HepG2 (cell line): ENCODE results near the gene BLVRB. TPM values are rescaled to one million over a fixed set of nuclear protein-coding genes. Genes with fewer than 3 reads are reported as not detected.
A peak's percentile ranks its signal among the peaks of the same experiment; 100 is the strongest.

Experiments
- ATAC-seq: fragments of 200-7000 bp; cut with Tn5 transposase; 3 replicates; pipeline ENCODE4 v1.9.1; 2020; ENCODE audit warnings: mild to moderate bottlenecking, moderate library complexity
- BruUV-seq: library from RNA; stranded (reverse); fragments of 400-500 nt; replicated peaks from 2 replicates; lab custom pipeline; 2021; lab: Mats Ljungman, UMichigan
- CTCF ChIA-PET: fragments of 300-600 bp; formaldehyde crosslinking; extraction: SDS; loops from one replicate; lab custom pipeline; 2021; ENCODE audit warnings: low total read pairs, inconsistent platforms, low intra/inter-chr PET ratio; lab: Yijun Ruan, JAX
- POLR2A ChIA-PET: fragments of 350-600 bp; sonication (Branson Sonifier 250); formaldehyde crosslinking; loops from one replicate; lab custom pipeline; 2020; ENCODE audit warnings: antibody characterized with exemption, inconsistent platforms; lab: Yijun Ruan, JAX
- DNase-seq: peaks from one replicate; pipeline ENCODE4 v3.0.0-alpha.2; 2015; ENCODE audit warnings: low spot score
- FAIRE-seq: peaks from 3 replicates; lab custom pipeline; 2011; peaks lifted over from hg19 to GRCh38; lab: Jason Lieb, UNC
- H2AFZ ChIP-seq: one replicate; pipeline ENCODE4 v1.6.1; 2011; ENCODE audit warnings: low read length, inconsistent platforms
- H3K27ac ChIP-seq: fragments of 300-600 bp; 3 replicates; pipeline ENCODE4 v1.8.0; 2011; ENCODE audit warnings: mixed run types, mild to moderate bottlenecking, mixed read lengths, low read length, inconsistent platforms; ENCODE audit not compliant: insufficient read depth; ENCODE audit errors: extremely low read length
- H3K27me3 ChIP-seq, 2 experiments: fragments of 200-600 bp in 1 of 2; 2 replicates in 1 of 2; 3 replicates in 1 of 2; pipeline versions ENCODE4 v1.6.0 to v1.8.0; 2011; ENCODE audit warnings: low read length in 2 of 2, mild to moderate bottlenecking in 2 of 2, moderate library complexity in 2 of 2, inconsistent platforms in 1 of 2; ENCODE audit not compliant: insufficient read depth in 2 of 2, control insufficient read depth in 1 of 2
- H3K36me3 ChIP-seq, 2 experiments: fragments of 200-600 bp in 1 of 2; replicated peaks in 1 of 2; 2 replicates in 1 of 2; 3 replicates in 1 of 2; pipeline versions ENCODE4 v1.5.1 to v1.8.0; 2011; ENCODE audit warnings: low read length in 2 of 2, inconsistent platforms in 1 of 2; ENCODE audit not compliant: insufficient read depth in 2 of 2, control insufficient read depth in 1 of 2
- H3K4me1 ChIP-seq: 2 replicates; pipeline ENCODE4 v1.5.1; 2012; ENCODE audit warnings: low read length, inconsistent platforms; ENCODE audit not compliant: insufficient read depth
- H3K4me2 ChIP-seq: 2 replicates; pipeline ENCODE4 v1.6.0; 2011; ENCODE audit warnings: low read depth, low read length, inconsistent platforms
- H3K4me3 ChIP-seq, 3 experiments: fragments of 200-600 bp in 1 of 3; sonication (generic), shearing (Covaris generic) in 1 of 3; replicated peaks in 1 of 3; 2 replicates each; pipeline ENCODE4 v1.5.1; 2011 to 2016; ENCODE audit warnings: low read length in 3 of 3, inconsistent platforms in 2 of 3, low read depth in 2 of 3, mild to moderate bottlenecking in 2 of 3, control low read depth in 1 of 3, mixed read lengths in 1 of 3; ENCODE audit not compliant: insufficient read depth in 1 of 3
- H3K79me2 ChIP-seq: one replicate; pipeline ENCODE4 v1.6.1; 2011; ENCODE audit warnings: low read length, inconsistent platforms; ENCODE audit not compliant: insufficient read depth
- H3K9ac ChIP-seq: 2 replicates; pipeline ENCODE4 v1.6.0; 2011; ENCODE audit warnings: mild to moderate bottlenecking, low read depth, low read length, inconsistent platforms; ENCODE audit not compliant: insufficient read depth
- H3K9me3 ChIP-seq: 2 replicates; pipeline ENCODE4 v1.5.1; 2012; ENCODE audit warnings: mild to moderate bottlenecking, low read length
- H4K20me1 ChIP-seq: 2 replicates; pipeline ENCODE4 v1.6.0; 2011; ENCODE audit warnings: inconsistent platforms, mild to moderate bottlenecking, low read length, moderate library complexity; ENCODE audit not compliant: insufficient read depth
- ARNTL ChIP-seq: sonication (generic); formaldehyde crosslinking; IDR thresholded peaks from 2 replicates; pipeline ENCODE4 v1.4.0; 2020; ENCODE audit warnings: mild to moderate bottlenecking, missing genetic modification reagents
- ATF7-NPFF ChIP-seq: sonication (generic); formaldehyde crosslinking; IDR thresholded peaks from 2 replicates; pipeline ENCODE4 v1.8.1; 2023; ENCODE audit warnings: mild to moderate bottlenecking, low read depth, missing genetic modification reagents, moderate library complexity
- CHD2 ChIP-seq: IDR thresholded peaks from 2 replicates; pipeline ENCODE4 v1.6.1; 2011; ENCODE audit warnings: low read depth, low read length, improper control_type of control experiment
- HMG20B ChIP-seq: conservative IDR thresholded peaks from 2 replicates; pipeline ENCODE4 v1.6.1; 2016; ENCODE audit warnings: missing genetic modification reagents, missing compliant biosample characterization
- KAT8 ChIP-seq: IDR thresholded peaks from 2 replicates; pipeline ENCODE4 v1.6.1; 2016; ENCODE audit warnings: missing genetic modification reagents, missing compliant biosample characterization
- MIXL1 ChIP-seq: IDR thresholded peaks from 2 replicates; pipeline ENCODE4 v1.6.1; 2016
- MZF1 ChIP-seq: sonication (generic); formaldehyde crosslinking; IDR thresholded peaks from 2 replicates; pipeline ENCODE4 v1.8.1; 2023; ENCODE audit warnings: mild to moderate bottlenecking, missing genetic modification reagents, borderline replicate concordance
- NR2F1 ChIP-seq, 2 experiments: fragments of 450-650 bp in 1 of 2; formaldehyde crosslinking in 1 of 2; IDR thresholded peaks; 2 replicates each; pipeline versions ENCODE4 v1.5.0 to v1.6.1; 2016 to 2020; ENCODE audit warnings: mild to moderate bottlenecking in 1 of 2, missing compliant biosample characterization in 1 of 2, missing genetic modification reagents in 1 of 2, moderate library complexity in 1 of 2
- ZFP36L1 ChIP-seq: sonication (generic); formaldehyde crosslinking; IDR thresholded peaks from 2 replicates; pipeline ENCODE4 v1.8.0; 2022; ENCODE audit warnings: mild to moderate bottlenecking, missing genetic modification reagents, moderate library complexity
- ZMYM3 ChIP-seq: sonication (generic); formaldehyde crosslinking; IDR thresholded peaks from 2 replicates; pipeline ENCODE4 v1.5.1; 2020; ENCODE audit warnings: mild to moderate bottlenecking, missing genetic modification reagents
- ZNF264 ChIP-seq: sonication (generic); formaldehyde crosslinking; IDR thresholded peaks from 2 replicates; pipeline ENCODE4 v1.4.0; 2020; ENCODE audit warnings: missing genetic modification reagents
- ZNF282 ChIP-seq: fragments of 450-650 bp; IDR thresholded peaks from 2 replicates; pipeline ENCODE4 v1.6.1; 2018; ENCODE audit not compliant: partially characterized antibody
- ZNF317 ChIP-seq: sonication (generic); formaldehyde crosslinking; IDR thresholded peaks from 2 replicates; pipeline ENCODE4 v1.5.0; 2020; ENCODE audit warnings: mild to moderate bottlenecking, missing genetic modification reagents
- ZNF543 ChIP-seq: sonication (generic); formaldehyde crosslinking; IDR thresholded peaks from 2 replicates; pipeline ENCODE4 v1.4.0; 2020; ENCODE audit warnings: mild to moderate bottlenecking, missing genetic modification reagents
- ZNF629 ChIP-seq: sonication (generic); formaldehyde crosslinking; conservative IDR thresholded peaks from 2 replicates; pipeline ENCODE4 v1.5.0; 2020; ENCODE audit warnings: missing genetic modification reagents
- ZNF678 ChIP-seq: sonication (generic); formaldehyde crosslinking; IDR thresholded peaks from 2 replicates; pipeline ENCODE4 v1.4.0; 2020; ENCODE audit warnings: mild to moderate bottlenecking, missing genetic modification reagents
- ZNF761 ChIP-seq: sonication (generic); formaldehyde crosslinking; conservative IDR thresholded peaks from 2 replicates; pipeline ENCODE4 v1.4.0; 2020; ENCODE audit warnings: mild to moderate bottlenecking, missing genetic modification reagents
- ZNF879 ChIP-seq: sonication (generic); formaldehyde crosslinking; IDR thresholded peaks from 2 replicates; pipeline ENCODE4 v1.8.1; 2023; ENCODE audit warnings: missing genetic modification reagents
- ZNF883 ChIP-seq: sonication (generic); formaldehyde crosslinking; IDR thresholded peaks from 2 replicates; pipeline ENCODE4 v1.5.1; 2020; ENCODE audit warnings: mild to moderate bottlenecking, missing genetic modification reagents; ENCODE audit errors: not compliant biosample characterization
- WGBS: methylation state at CpG from one replicate; pipeline ENCODE4 v1.1.6; 2017; ENCODE audit warnings: low lambda C conversion rate; 5-methylcytosine and 5-hydroxymethylcytosine counted together
- in situ Hi-C: cut with HindIII; loops from 2 replicates; pipeline ENCODE4 v1.10.0; 2017; ENCODE audit warnings: low pct_unique_long_range_greater_than_20kb; ENCODE audit not compliant: extremely low pct_ligation_motif_present
- intact Hi-C: fragments of 100-400 bp; cut with micrococcal nuclease; formaldehyde crosslinking; loops from one replicate; pipeline ENCODE4 v1.10.0; 2022; ENCODE audit not compliant: unreplicated experiment
- polyA plus RNA-seq, 8 experiments: library from polyadenylated mRNA; depleted of rRNA in 3 of 8; stranded (reverse) in 7 of 8; unstranded in 1 of 8; fragments of >200 nt; fragmentation: Illumina TruSeq in 4 of 8; extraction: Trizol in 4 of 8; gene quantifications; 2 replicates each; pipeline versions ENCODE4 v1.2.1 to v1.2.3, GENCODE V29; 2011 to 2016; ENCODE audit warnings: low read depth in 4 of 8, missing spikeins in 1 of 8, mixed read lengths in 1 of 8; ENCODE audit not compliant: insufficient read depth in 1 of 8
- total RNA-seq, 5 experiments: library from RNA; depleted of rRNA; stranded (reverse); fragments of >200 nt; fragmentation: Illumina TruSeq; extraction: Trizol; gene quantifications; 2 replicates each; pipeline ENCODE4 v1.2.3, GENCODE V29; 2016; ENCODE audit warnings: low read depth in 1 of 5
- TF ChIP-seq, protein P1 (sequence below): sonication (generic); formaldehyde crosslinking; IDR thresholded peaks from 2 replicates; pipeline ENCODE4 v1.5.1; 2020; ENCODE audit warnings: mild to moderate bottlenecking, moderate library complexity, missing genetic modification reagents
- TF ChIP-seq, protein P2 (sequence below): sonication (generic); IDR thresholded peaks from 2 replicates; pipeline ENCODE4 v1.6.1; 2016; ENCODE audit warnings: low read depth, borderline replicate concordance
- TF ChIP-seq, protein P3 (sequence below): IDR thresholded peaks from 2 replicates; pipeline ENCODE4 v1.6.1; 2018; ENCODE audit warnings: missing genetic modification reagents
- TF ChIP-seq, protein P4 (sequence below): sonication (generic); formaldehyde crosslinking; IDR thresholded peaks from 2 replicates; pipeline ENCODE4 v1.8.0; 2022; ENCODE audit warnings: mild to moderate bottlenecking, missing genetic modification reagents, moderate library complexity

The BLVRB gene
- total and polyA plus RNA-seq, 2 of the 13 experiments (the other 11 are each of a cell fraction or from before 2014, with no cell fraction given) = 25.9 to 51.4 TPM

DNA sequence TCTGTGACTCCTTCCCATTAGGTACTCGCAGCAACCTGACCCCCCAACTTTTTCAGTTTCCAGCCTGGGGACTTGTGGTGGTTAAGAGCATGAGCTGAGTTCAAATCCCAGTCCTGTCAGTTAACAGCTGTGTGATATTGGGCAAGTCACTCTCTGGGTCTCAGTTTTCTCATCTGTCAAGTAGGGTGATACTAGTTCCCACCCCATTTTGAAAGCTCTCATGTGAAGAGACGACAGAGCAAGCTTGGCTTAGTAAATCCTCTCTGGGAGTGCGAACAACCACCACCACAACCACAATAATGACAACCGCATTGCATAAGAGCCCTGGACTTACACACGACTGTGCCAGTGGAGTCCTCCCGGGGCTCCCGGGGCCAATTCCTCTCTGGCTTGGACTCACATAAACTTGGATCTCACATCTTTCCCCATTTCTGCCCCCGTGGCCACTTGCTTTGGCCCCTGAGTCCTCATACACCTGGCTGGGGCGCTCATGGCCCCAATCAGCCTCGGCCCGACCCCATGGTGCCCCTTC is 454 bp downstream of the BLVRB start:
- peak; percentile 52 for DNase-seq
- ChIA-PET CTCF (no interaction called here), POLR2A (interaction anchor here (0.8 to 5.5 kb wide), 12 partner anchors 11 to 181 kb away, joined by 3 to 47 read pairs (median 5); partner anchors contain the start of genes C19orf47, PLD3, SERTAD1 and SERTAD3)
- FAIRE-seq = no peak
- ATAC-seq = peak; percentile 16
- WGBS = 7% methylated on average over 11 of the region's 11 CpGs
- TSS peak; percentile 89 for BruUV-seq
- Histone ChIP-seq H3K4me2 (peak overlapping the region; percentile 86), H3K27ac (peak overlapping the region; percentile 66), H3K9me3 (no peaks in the 10 kb centered on the region), H2AFZ (no peak overlapping the region), H3K36me3 (no peaks in the 10 kb centered on the region), H3K79me2 (no peaks in the 10 kb centered on the region), H3K9ac (peak overlapping the region; percentile 64), H4K20me1 (no peaks in the 10 kb centered on the region), H3K27me3 (peaks cover 1 to 17% of the 10 kb centered on the region in 2 experiments; a peak in 3 of 5 replicates), H3K4me3 (peak overlapping the region; percentile 66 to 87 (median 75)), H3K4me1 (peaks cover 52% of the 10 kb centered on the region)
- in situ Hi-C loops = no loop called here
- intact Hi-C loops = loop anchor here (2.0 to 10.0 kb wide), 2 partner anchors 20 to 60 kb away; partner anchors contain the start of gene SERTAD3
- TF ChIP-seq ATF7-NPFF (CRISPR knock-in tag) = no peak
- TF ChIP-seq ZNF761 (CRISPR knock-in tag) = no peak
- TF ChIP-seq KAT8 (CRISPR knock-in tag) = no peak
- TF ChIP-seq ZFP36L1 (CRISPR knock-in tag) = 0 out of 2 replicates have a peak, but pooled peaks have one; percentile 36
- no peak for TF ChIP-seq HMG20B (CRISPR knock-in tag)
- no peak for TF ChIP-seq ZNF264 (CRISPR knock-in tag)
- TF ChIP-seq ZMYM3 (CRISPR knock-in tag) = peak; percentile 83
- TF ChIP-seq, protein P1, sequence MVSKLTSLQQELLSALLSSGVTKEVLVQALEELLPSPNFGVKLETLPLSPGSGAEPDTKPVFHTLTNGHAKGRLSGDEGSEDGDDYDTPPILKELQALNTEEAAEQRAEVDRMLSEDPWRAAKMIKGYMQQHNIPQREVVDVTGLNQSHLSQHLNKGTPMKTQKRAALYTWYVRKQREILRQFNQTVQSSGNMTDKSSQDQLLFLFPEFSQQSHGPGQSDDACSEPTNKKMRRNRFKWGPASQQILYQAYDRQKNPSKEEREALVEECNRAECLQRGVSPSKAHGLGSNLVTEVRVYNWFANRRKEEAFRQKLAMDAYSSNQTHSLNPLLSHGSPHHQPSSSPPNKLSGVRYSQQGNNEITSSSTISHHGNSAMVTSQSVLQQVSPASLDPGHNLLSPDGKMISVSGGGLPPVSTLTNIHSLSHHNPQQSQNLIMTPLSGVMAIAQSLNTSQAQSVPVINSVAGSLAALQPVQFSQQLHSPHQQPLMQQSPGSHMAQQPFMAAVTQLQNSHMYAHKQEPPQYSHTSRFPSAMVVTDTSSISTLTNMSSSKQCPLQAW = no peak
- TF ChIP-seq NR2F1 (CRISPR knock-in tag; IDR thresholded peaks at IDR 0.05) = no peak
- TF ChIP-seq MZF1 = no peak
- no peak for TF ChIP-seq ZNF883
- no peak for TF ChIP-seq CHD2
- TF ChIP-seq, protein P2, sequence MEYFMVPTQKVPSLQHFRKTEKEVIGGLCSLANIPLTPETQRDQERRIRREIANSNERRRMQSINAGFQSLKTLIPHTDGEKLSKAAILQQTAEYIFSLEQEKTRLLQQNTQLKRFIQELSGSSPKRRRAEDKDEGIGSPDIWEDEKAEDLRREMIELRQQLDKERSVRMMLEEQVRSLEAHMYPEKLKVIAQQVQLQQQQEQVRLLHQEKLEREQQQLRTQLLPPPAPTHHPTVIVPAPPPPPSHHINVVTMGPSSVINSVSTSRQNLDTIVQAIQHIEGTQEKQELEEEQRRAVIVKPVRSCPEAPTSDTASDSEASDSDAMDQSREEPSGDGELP = peak; percentile 70; the same call in 1 of the 2 replicates
- TF ChIP-seq, protein P3, sequence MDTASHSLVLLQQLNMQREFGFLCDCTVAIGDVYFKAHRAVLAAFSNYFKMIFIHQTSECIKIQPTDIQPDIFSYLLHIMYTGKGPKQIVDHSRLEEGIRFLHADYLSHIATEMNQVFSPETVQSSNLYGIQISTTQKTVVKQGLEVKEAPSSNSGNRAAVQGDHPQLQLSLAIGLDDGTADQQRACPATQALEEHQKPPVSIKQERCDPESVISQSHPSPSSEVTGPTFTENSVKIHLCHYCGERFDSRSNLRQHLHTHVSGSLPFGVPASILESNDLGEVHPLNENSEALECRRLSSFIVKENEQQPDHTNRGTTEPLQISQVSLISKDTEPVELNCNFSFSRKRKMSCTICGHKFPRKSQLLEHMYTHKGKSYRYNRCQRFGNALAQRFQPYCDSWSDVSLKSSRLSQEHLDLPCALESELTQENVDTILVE (CRISPR knock-in tag) = 0 out of 2 replicates have a peak, but pooled peaks have one; percentile 11
- no peak for TF ChIP-seq MIXL1 (CRISPR knock-in tag)
- no peak for TF ChIP-seq ZNF678 (CRISPR knock-in tag)
- no peak for TF ChIP-seq ZNF282
- peak; percentile 97 for TF ChIP-seq ZNF629
- no peak for TF ChIP-seq ARNTL (CRISPR knock-in tag)
- no peak for TF ChIP-seq ZNF543 (CRISPR knock-in tag)
- no peak for TF ChIP-seq ZNF879 (CRISPR knock-in tag)
- TF ChIP-seq ZNF317 = 0 out of 2 replicates have a peak, but pooled peaks have one; percentile 30
- TF ChIP-seq, protein P4, sequence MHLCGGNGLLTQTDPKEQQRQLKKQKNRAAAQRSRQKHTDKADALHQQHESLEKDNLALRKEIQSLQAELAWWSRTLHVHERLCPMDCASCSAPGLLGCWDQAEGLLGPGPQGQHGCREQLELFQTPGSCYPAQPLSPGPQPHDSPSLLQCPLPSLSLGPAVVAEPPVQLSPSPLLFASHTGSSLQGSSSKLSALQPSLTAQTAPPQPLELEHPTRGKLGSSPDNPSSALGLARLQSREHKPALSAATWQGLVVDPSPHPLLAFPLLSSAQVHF (CRISPR knock-in tag) = no peak
